ENCODE results near the gene TANGO6. TPM values are rescaled to one million over a fixed set of nuclear protein-coding genes. Genes with fewer than 3 reads are reported as not detected.

The TANGO6 gene
- total RNA-seq, 1 experiment from 2014 or later, result 7.8 TPM

Other genes with a start within 250 kb of the TANGO6 start
- gene CDH3, start 198.2 kb upstream of the TANGO6 start, total RNA-seq (2014; rRNA removed; shearing (Covaris generic)), result 3.1 and 3.9 TPM in 2 replicates
- gene CDH1, start 106.2 kb upstream of the TANGO6 start, total RNA-seq (2014; rRNA removed; shearing (Covaris generic)), result 0.05 TPM in 1 of 2 replicates, not detected in the other